SK-N-SH (cell line): ENCODE measurements around the gene DLG2. TPM values are rescaled to one million over a fixed set of nuclear protein-coding genes. Genes with fewer than 3 reads are reported as not detected.

Experiments
- CTCF ChIA-PET: fragments of 300-600, 350-600 bp; formaldehyde crosslinking; extraction: SDS; loops from one replicate; lab custom pipeline; 2021; lab: Yijun Ruan, JAX
- POLR2A ChIA-PET: fragments of 350-600 bp; sonication (Branson Sonifier 250); formaldehyde crosslinking; extraction: SDS; loops from one replicate; lab custom pipeline; 2020; ENCODE audit warnings: antibody characterized with exemption, inconsistent platforms; lab: Yijun Ruan, JAX
- DNase-seq: peaks from one replicate; pipeline ENCODE4 v3.0.0; 2012
- H2AFZ ChIP-seq: fragments of 200-600 bp; sonication (generic); 2 replicates; pipeline ENCODE4 v1.8.1; 2016; ENCODE audit warnings: antibody characterized with exemption, mild to moderate bottlenecking, low read depth
- H3F3A ChIP-seq: fragments of 200-600 bp; sonication (generic); replicated peaks from 2 replicates; pipeline ENCODE3; 2016; ENCODE audit warnings: antibody characterized with exemption, mild to moderate bottlenecking; ENCODE audit not compliant: insufficient read depth
- H3K27ac ChIP-seq, 2 experiments: fragments of 200-500 bp in 1 of 2; fragments of 200-600 bp in 1 of 2; sonication (Bioruptor generic) in 1 of 2; sonication (generic), shearing (Covaris generic) in 1 of 2; 2 replicates each; pipeline versions ENCODE4 v1.5.1 to v1.6.1; 2014 to 2016; ENCODE audit warnings: low read depth in 2 of 2, inconsistent platforms in 1 of 2, low read length in 1 of 2, mild to moderate bottlenecking in 1 of 2, mixed read lengths in 1 of 2
- H3K27me3 ChIP-seq: fragments of 200-600 bp; sonication (generic), shearing (Covaris generic); 2 replicates; pipeline ENCODE4 v1.6.1; 2016; ENCODE audit warnings: mixed run types; ENCODE audit not compliant: insufficient read depth
- H3K36me3 ChIP-seq, 2 experiments: fragments of 200-500 bp in 1 of 2; fragments of 200-600 bp in 1 of 2; sonication (Bioruptor generic) in 1 of 2; sonication (generic) in 1 of 2; replicated peaks in 1 of 2; 2 replicates each; pipeline versions ENCODE3 to v1.5.1; 2014 to 2016; ENCODE audit warnings: low read length in 1 of 2, mild to moderate bottlenecking in 1 of 2; ENCODE audit not compliant: insufficient read depth in 2 of 2, control insufficient read depth in 1 of 2
- H3K4me1 ChIP-seq, 2 experiments: fragments of 200-500 bp in 1 of 2; fragments of 200-600 bp in 1 of 2; sonication (Bioruptor generic) in 1 of 2; sonication (generic), shearing (Covaris generic) in 1 of 2; 2 replicates each; pipeline versions ENCODE4 v1.5.1 to v1.6.1; 2014 to 2016; ENCODE audit warnings: low read depth in 1 of 2, low read length in 1 of 2, mixed run types in 1 of 2; ENCODE audit not compliant: insufficient read depth in 2 of 2, control insufficient read depth in 1 of 2
- H3K4me2 ChIP-seq: fragments of 200-600 bp; sonication (generic), shearing (Covaris generic); 2 replicates; pipeline ENCODE4 v1.6.1; 2017; ENCODE audit warnings: mixed run types
- H3K4me3 ChIP-seq, 2 experiments: fragments of 200-500 bp in 1 of 2; fragments of 200-600 bp in 1 of 2; sonication (Bioruptor generic) in 1 of 2; sonication (generic), shearing (Covaris generic) in 1 of 2; 2 replicates each; pipeline versions ENCODE4 v1.5.1 to v1.8.1; 2014 to 2016; ENCODE audit warnings: low read depth in 2 of 2, inconsistent platforms in 1 of 2, low read length in 1 of 2, mild to moderate bottlenecking in 1 of 2, mixed read lengths in 1 of 2, moderate library complexity in 1 of 2
- H3K79me2 ChIP-seq: fragments of 200-600 bp; sonication (generic); 2 replicates; pipeline ENCODE4 v1.8.1; 2017; ENCODE audit warnings: mild to moderate bottlenecking; ENCODE audit not compliant: insufficient read depth
- H3K9ac ChIP-seq: fragments of 200-600 bp; sonication (generic); 2 replicates; pipeline ENCODE4 v1.6.1; 2017; ENCODE audit warnings: mixed run types
- H3K9me2 ChIP-seq: fragments of 200-600 bp; sonication (generic); 2 replicates; pipeline ENCODE4 v1.6.1; 2017; ENCODE audit warnings: mixed run types
- H3K9me3 ChIP-seq: fragments of 200-600 bp; sonication (generic); 2 replicates; pipeline ENCODE4 v1.6.1; 2017; ENCODE audit warnings: mixed run types, mild to moderate bottlenecking, moderate library complexity
- H4K20me1 ChIP-seq: fragments of 200-600 bp; sonication (generic); 2 replicates; pipeline ENCODE4 v1.6.1; 2017; ENCODE audit warnings: mild to moderate bottlenecking, mixed run types; ENCODE audit not compliant: insufficient read depth
- CHD2 ChIP-seq: fragments of 150-350 bp; IDR thresholded peaks from 2 replicates; pipeline ENCODE4 v1.6.1; 2018; ENCODE audit warnings: low read length; ENCODE audit not compliant: partially characterized antibody
- EZH2phosphoT487 ChIP-seq: fragments of 200-600 bp; sonication (generic); IDR thresholded peaks from 2 replicates; pipeline ENCODE4 v1.6.1; 2017; ENCODE audit warnings: low read depth, mixed run types, mild to moderate bottlenecking, antibody characterized with exemption, moderate library complexity, borderline replicate concordance
- FOSL2 ChIP-seq: IDR thresholded peaks from 2 replicates; pipeline ENCODE4 v1.4.0; 2012; ENCODE audit warnings: low read depth, mild to moderate bottlenecking, moderate library complexity, borderline replicate concordance
- GABPA ChIP-seq: IDR thresholded peaks from 2 replicates; pipeline ENCODE4 v1.4.0; 2012; ENCODE audit warnings: low read depth, mild to moderate bottlenecking
- MEF2A ChIP-seq: IDR thresholded peaks from 2 replicates; pipeline ENCODE4 v1.4.0; 2012; ENCODE audit warnings: low read depth, borderline replicate concordance
- MXI1 ChIP-seq: IDR thresholded peaks from 2 replicates; pipeline ENCODE4 v1.6.1; 2012; ENCODE audit warnings: mild to moderate bottlenecking, low read depth, low read length, improper control_type of control experiment
- NFIC ChIP-seq: IDR thresholded peaks from 2 replicates; pipeline ENCODE4 v1.4.0; 2012; ENCODE audit warnings: borderline replicate concordance
- NRF1 ChIP-seq: IDR thresholded peaks from 2 replicates; pipeline ENCODE4 v1.6.1; 2012; ENCODE audit warnings: low read depth, mild to moderate bottlenecking, low read length
- POLR2AphosphoS5 ChIP-seq: IDR thresholded peaks from 2 replicates; pipeline ENCODE4 v1.6.1; 2012; ENCODE audit warnings: low read depth, low read length
- RCOR1 ChIP-seq: fragments of 150-350 bp; IDR thresholded peaks from 2 replicates; pipeline ENCODE4 v1.6.1; 2017; ENCODE audit warnings: antibody characterized with exemption, low read length
- RFX5 ChIP-seq: IDR thresholded peaks from 2 replicates; pipeline ENCODE4 v1.6.1; 2012; ENCODE audit warnings: mild to moderate bottlenecking, improper control_type of control experiment, low read length
- TEAD4 ChIP-seq: IDR thresholded peaks from 2 replicates; pipeline ENCODE4 v1.4.0; 2012; ENCODE audit warnings: mild to moderate bottlenecking, borderline replicate concordance; ENCODE audit not compliant: insufficient read depth
- YY1 ChIP-seq: IDR thresholded peaks from 2 replicates; pipeline ENCODE4 v1.4.0; 2012; ENCODE audit warnings: low read depth, mild to moderate bottlenecking
- WGBS: methylation state at CpG from one replicate; pipeline ENCODE4 v1.1.6; 2017; ENCODE audit warnings: low lambda C conversion rate; 5-methylcytosine and 5-hydroxymethylcytosine counted together
- polyA plus RNA-seq, 3 experiments: library from polyadenylated mRNA; depleted of rRNA; stranded (reverse); fragments of >200 nt; gene quantifications; 2 replicates each; pipeline ENCODE4 v1.2.3, GENCODE V29; 2012
- TF ChIP-seq, protein P1 (sequence below): fragments of 150-350 bp; IDR thresholded peaks from 2 replicates; pipeline ENCODE4 v1.6.1; 2016; ENCODE audit warnings: mild to moderate bottlenecking, low read depth, low read length
- TF ChIP-seq, protein P2 (sequence below): IDR thresholded peaks from 2 replicates; pipeline ENCODE4 v1.4.0; 2012; ENCODE audit warnings: low read depth, borderline replicate concordance
- TF ChIP-seq, protein P3 (sequence below): fragments of 150-350 bp; IDR thresholded peaks from 2 replicates; pipeline ENCODE4 v1.6.1; 2017; ENCODE audit warnings: antibody characterized with exemption, low read length, low read depth, borderline replicate concordance
- TF ChIP-seq, protein P4 (sequence below): fragments of 200-600 bp; sonication (generic); IDR thresholded peaks from 2 replicates; pipeline ENCODE4 v1.6.1; 2017; ENCODE audit warnings: antibody characterized with exemption, mild to moderate bottlenecking, moderate library complexity

DLG2 gene
- polyA plus RNA-seq, 1 of the 3 experiments (the other 2 are of a cell fraction) = 0.21 TPM

DNA sequence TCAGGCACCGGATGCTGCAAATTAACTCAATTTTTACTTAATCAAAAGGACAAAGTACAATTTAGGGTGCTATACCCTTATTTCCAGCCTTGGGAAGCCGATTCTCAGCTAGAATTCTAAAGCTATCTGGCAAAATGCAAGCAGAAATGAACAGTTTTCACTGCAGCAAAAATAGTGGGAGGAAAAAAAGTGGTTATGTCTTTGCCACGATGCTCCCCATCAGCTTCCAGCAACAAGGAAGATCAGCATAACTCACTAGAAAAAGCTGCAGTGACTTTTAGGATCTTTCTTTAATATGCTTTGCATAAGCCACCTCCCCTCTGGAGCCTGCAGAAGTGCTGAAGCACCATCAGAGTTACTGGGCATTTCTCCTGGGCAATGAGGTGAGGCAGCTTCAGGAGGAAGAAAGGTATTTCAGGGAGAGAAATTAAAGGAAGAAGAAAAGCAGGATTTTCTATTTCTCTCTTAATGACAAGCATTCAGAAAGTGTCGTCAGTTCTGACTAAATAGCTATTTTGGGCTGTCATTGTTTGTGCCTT, 702.9 kb downstream of the DLG2 start:
- CTCF ChIA-PET = no interaction called here
- no peak for DNase-seq
- 3% methylated on average over 4 of the region's 4 CpGs for WGBS

DNA sequence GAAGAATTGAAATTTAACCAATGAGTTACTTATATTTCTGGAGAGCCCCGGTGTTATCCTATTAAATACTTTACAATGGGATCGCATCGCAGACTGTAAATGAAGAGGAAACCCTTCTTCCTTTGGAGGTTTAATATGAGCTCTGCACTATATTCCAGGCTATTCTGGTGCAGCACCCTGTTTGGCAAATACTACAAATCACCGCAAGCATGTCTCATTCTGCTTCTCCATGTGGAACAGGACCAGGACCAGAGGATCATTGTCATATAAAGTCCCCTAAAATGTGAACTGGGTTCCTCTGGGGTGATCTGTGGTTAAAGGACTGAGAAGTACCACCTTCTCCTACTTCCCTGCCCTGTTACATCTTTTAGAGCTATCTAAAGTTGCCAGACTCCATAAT, 703.7 kb downstream of the DLG2 start:
- POLR2A ChIA-PET = no interaction called here
- Histone ChIP-seq H4K20me1 (no peaks in the 10 kb centered on the region), H3F3A (no peaks in the 10 kb centered on the region), H2AFZ (no peak overlapping the region), H3K36me3 (no peaks in the 10 kb centered on the region), H3K9me3 (no peaks in the 10 kb centered on the region), H3K4me1 (no peaks in the 10 kb centered on the region), H3K9me2 (no peaks in the 10 kb centered on the region), H3K79me2 (no peaks in the 10 kb centered on the region), H3K9ac (no peak overlapping the region), H3K27me3 (peaks cover 25% of the 10 kb centered on the region; the same call in 1 of the 2 replicates), H3K4me2 (no peak overlapping the region), H3K27ac (no peak overlapping the region), H3K4me3 (no peak overlapping the region)
- 55% methylated on average over 4 of the region's 4 CpGs for WGBS
- CTCF ChIA-PET = no interaction called here
- DNase-seq = no peak
- TF ChIP-seq, protein P1, sequence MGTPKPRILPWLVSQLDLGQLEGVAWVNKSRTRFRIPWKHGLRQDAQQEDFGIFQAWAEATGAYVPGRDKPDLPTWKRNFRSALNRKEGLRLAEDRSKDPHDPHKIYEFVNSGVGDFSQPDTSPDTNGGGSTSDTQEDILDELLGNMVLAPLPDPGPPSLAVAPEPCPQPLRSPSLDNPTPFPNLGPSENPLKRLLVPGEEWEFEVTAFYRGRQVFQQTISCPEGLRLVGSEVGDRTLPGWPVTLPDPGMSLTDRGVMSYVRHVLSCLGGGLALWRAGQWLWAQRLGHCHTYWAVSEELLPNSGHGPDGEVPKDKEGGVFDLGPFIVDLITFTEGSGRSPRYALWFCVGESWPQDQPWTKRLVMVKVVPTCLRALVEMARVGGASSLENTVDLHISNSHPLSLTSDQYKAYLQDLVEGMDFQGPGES = no peak
- TF ChIP-seq, protein P2, sequence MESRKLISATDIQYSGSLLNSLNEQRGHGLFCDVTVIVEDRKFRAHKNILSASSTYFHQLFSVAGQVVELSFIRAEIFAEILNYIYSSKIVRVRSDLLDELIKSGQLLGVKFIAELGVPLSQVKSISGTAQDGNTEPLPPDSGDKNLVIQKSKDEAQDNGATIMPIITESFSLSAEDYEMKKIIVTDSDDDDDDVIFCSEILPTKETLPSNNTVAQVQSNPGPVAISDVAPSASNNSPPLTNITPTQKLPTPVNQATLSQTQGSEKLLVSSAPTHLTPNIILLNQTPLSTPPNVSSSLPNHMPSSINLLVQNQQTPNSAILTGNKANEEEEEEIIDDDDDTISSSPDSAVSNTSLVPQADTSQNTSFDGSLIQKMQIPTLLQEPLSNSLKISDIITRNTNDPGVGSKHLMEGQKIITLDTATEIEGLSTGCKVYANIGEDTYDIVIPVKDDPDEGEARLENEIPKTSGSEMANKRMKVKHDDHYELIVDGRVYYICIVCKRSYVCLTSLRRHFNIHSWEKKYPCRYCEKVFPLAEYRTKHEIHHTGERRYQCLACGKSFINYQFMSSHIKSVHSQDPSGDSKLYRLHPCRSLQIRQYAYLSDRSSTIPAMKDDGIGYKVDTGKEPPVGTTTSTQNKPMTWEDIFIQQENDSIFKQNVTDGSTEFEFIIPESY = no peak
- TF ChIP-seq FOSL2 = no peak
- no peak for TF ChIP-seq GABPA
- TF ChIP-seq, protein P3, sequence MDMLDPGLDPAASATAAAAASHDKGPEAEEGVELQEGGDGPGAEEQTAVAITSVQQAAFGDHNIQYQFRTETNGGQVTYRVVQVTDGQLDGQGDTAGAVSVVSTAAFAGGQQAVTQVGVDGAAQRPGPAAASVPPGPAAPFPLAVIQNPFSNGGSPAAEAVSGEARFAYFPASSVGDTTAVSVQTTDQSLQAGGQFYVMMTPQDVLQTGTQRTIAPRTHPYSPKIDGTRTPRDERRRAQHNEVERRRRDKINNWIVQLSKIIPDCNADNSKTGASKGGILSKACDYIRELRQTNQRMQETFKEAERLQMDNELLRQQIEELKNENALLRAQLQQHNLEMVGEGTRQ = no peak
- no peak for TF ChIP-seq NFIC
- TF ChIP-seq, protein P4, sequence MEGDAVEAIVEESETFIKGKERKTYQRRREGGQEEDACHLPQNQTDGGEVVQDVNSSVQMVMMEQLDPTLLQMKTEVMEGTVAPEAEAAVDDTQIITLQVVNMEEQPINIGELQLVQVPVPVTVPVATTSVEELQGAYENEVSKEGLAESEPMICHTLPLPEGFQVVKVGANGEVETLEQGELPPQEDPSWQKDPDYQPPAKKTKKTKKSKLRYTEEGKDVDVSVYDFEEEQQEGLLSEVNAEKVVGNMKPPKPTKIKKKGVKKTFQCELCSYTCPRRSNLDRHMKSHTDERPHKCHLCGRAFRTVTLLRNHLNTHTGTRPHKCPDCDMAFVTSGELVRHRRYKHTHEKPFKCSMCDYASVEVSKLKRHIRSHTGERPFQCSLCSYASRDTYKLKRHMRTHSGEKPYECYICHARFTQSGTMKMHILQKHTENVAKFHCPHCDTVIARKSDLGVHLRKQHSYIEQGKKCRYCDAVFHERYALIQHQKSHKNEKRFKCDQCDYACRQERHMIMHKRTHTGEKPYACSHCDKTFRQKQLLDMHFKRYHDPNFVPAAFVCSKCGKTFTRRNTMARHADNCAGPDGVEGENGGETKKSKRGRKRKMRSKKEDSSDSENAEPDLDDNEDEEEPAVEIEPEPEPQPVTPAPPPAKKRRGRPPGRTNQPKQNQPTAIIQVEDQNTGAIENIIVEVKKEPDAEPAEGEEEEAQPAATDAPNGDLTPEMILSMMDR = no peak
- TF ChIP-seq MXI1 = no peak
- TF ChIP-seq RCOR1 = no peak
- TF ChIP-seq CHD2 = no peak
- no peak for TF ChIP-seq MEF2A
- no peak for TF ChIP-seq RFX5
- no peak for TF ChIP-seq NRF1
- TF ChIP-seq TEAD4 = no peak

More for the DNA sequence above, 702.9 kb downstream of the DLG2 start:
- H4K20me1 ChIP-seq = no peaks in the 10 kb centered on the region
- TF ChIP-seq RFX5 (no peak), MEF2A (no peak), POLR2AphosphoS5 (no peak), CHD2 (no peak), YY1 (no peak), RCOR1 (no peak), EZH2phosphoT487 (no peak)
- TF ChIP-seq, protein P4 = no peak
- TF ChIP-seq, all 33 proteins: peak for 0
- H3K4me3 ChIP-seq = no peak overlapping the region
- H3F3A ChIP-seq = no peaks in the 10 kb centered on the region
- H3K4me2 ChIP-seq = no peak overlapping the region
- POLR2A ChIA-PET = no interaction called here
- H3K27ac ChIP-seq = no peak overlapping the region
- H3K79me2 ChIP-seq = no peaks in the 10 kb centered on the region
- H3K9me3 ChIP-seq = no peaks in the 10 kb centered on the region
- H3K9ac ChIP-seq = no peak overlapping the region
- H3K4me1 ChIP-seq = no peaks in the 10 kb centered on the region
- H3K27me3 ChIP-seq = peaks cover 25% of the 10 kb centered on the region; the same call in 1 of the 2 replicates
- no peaks in the 10 kb centered on the region for H3K9me2 ChIP-seq
- no peak overlapping the region for H2AFZ ChIP-seq
- no peaks in the 10 kb centered on the region for H3K36me3 ChIP-seq
